H7 (cell line): ENCODE data around the gene GREB1L. TPM values are rescaled to one million over a fixed set of nuclear protein-coding genes. Genes with fewer than 3 reads are reported as not detected.

Source experiments
- DNase-seq: peaks from one replicate; pipeline ENCODE4 v3.0.0; 2012
- H3K27me3 ChIP-seq: 2 replicates; pipeline ENCODE4 v1.6.0; 2011; ENCODE audit warnings: mild to moderate bottlenecking, low read length; ENCODE audit not compliant: control insufficient read depth, insufficient read depth
- H3K36me3 ChIP-seq: replicated peaks from 2 replicates; pipeline ENCODE4 v1.5.1; 2011; ENCODE audit warnings: low read length; ENCODE audit not compliant: control insufficient read depth, insufficient read depth
- H3K4me3 ChIP-seq: 2 replicates; pipeline ENCODE4 v1.5.1; 2011; ENCODE audit warnings: low read depth, mild to moderate bottlenecking, control low read depth, low read length, moderate library complexity; ENCODE audit not compliant: insufficient read depth
- total RNA-seq: library from RNA; depleted of rRNA; stranded (reverse); fragments of >200 nt; shearing (Covaris generic); gene quantifications from 2 replicates; pipeline ENCODE4 v1.2.3, GENCODE V29; 2014; rRNA removed

Gene GREB1L
- total RNA-seq, 1 experiment from 2014 or later, result 0.03 TPM

- no peak for DNase-seq
- H3K4me3 ChIP-seq, result no peak overlapping the region
- no peaks in the 10 kb centered on the region for H3K27me3 ChIP-seq
- peaks cover 4% of the 10 kb centered on the region for H3K36me3 ChIP-seq
These were observed 329.7 kb downstream of the GREB1L start for GRCh38 chr18:21571772-21572171.

Other genes starting within 250 kb of the GREB1L start
- 20.0 and 21.7 TPM in 2 replicates for gene ROCK1, start 130.4 kb upstream of the GREB1L start, total RNA-seq